Measurements from ENCODE around the gene MTHFS. TPM values are rescaled to one million over a fixed set of nuclear protein-coding genes. Genes with fewer than 3 reads are reported as not detected.

The MTHFS gene
- polyA plus RNA-seq, 1 donor from 2014 or later, result 9.0 TPM

- TF ChIP-seq TAF1 (IDR thresholded peaks at IDR 0.05; ENCODE audit: low read depth) (no peak), RAD21 (conservative IDR thresholded peaks at IDR 0.05) (no peak), SMC3 (conservative IDR thresholded peaks at IDR 0.05; ENCODE audit: poor library complexity) (no peak), MXI1 (conservative IDR thresholded peaks at IDR 0.05; ENCODE audit: poor library complexity, severe bottlenecking) (no peak), POLR2AphosphoS5 (IDR thresholded peaks at IDR 0.05) (no peak), EZH2 (IDR thresholded peaks at IDR 0.05; ENCODE audit: borderline replicate concordance, insufficient read depth, low read length, poor library complexity, severe bottlenecking) (no peak), REST (IDR thresholded peaks at IDR 0.05; ENCODE audit: borderline replicate concordance) (no peak), CTCF (IDR thresholded peaks at IDR 0.05; ENCODE audit: poor library complexity, severe bottlenecking) (no peak), EP300 (conservative IDR thresholded peaks at IDR 0.05; ENCODE audit: poor library complexity, severe bottlenecking) (no peak)
- Histone ChIP-seq H3K9ac (ENCODE audit: low read length) (no peak overlapping the region), H3K79me2 (replicated peaks; ENCODE audit: insufficient read depth, low read length) (no peaks in the 10 kb centered on the region), H3K9me2 (ENCODE audit: insufficient read depth, low read length) (no peaks in the 10 kb centered on the region), H2AFZ (ENCODE audit: low read depth, low read length) (no peak overlapping the region), H3K9me3 (ENCODE audit: low read length) (no peaks in the 10 kb centered on the region), H3K27me3 (ENCODE audit: insufficient read depth, low read depth, low read length) (no peaks in the 10 kb centered on the region), H3K4me2 (ENCODE audit: low read length) (no peak overlapping the region), H3K4me3 (ENCODE audit: low read length) (no peak overlapping the region), H4K20me1 (ENCODE audit: insufficient read depth) (no peaks in the 10 kb centered on the region), H3F3A (ENCODE audit: insufficient read depth, low read length, poor library complexity, severe bottlenecking) (no peaks in the 10 kb centered on the region), H3K36me3 (ENCODE audit: insufficient read depth, low read length) (peaks cover 7% of the 10 kb centered on the region), H3K27ac (ENCODE audit: low read length) (no peak overlapping the region)
These were observed 52.6 kb downstream of the MTHFS start for GRCh38 chr15:79844221-79844620.

DNA sequence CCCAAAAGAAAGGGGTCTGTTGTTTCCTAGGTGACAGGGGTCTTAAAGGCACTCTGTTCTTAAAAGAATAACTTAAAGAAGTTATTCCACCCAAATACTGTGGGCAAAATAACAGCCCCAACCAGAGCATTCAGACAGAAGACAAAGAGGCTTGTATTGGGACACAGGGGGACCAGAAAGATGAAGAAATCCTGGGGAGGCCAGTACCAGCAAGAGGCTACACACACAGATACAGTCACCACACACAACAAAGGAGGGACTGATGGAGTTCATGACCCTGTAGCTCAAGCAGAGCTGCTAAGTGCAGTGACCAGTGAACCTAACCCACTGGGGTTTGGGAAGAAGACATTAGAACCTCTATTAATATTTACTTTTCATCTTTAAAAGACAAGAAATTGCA is 59.0 kb downstream of the MTHFS start:
- Histone ChIP-seq H2AFZ (ENCODE audit: low read depth, low read length) (no peak overlapping the region), H3K9me2 (ENCODE audit: insufficient read depth, low read length) (no peaks in the 10 kb centered on the region), H3K9ac (ENCODE audit: low read length) (no peak overlapping the region), H3K27me3 (ENCODE audit: insufficient read depth, low read depth, low read length) (no peaks in the 10 kb centered on the region), H3K4me3 (ENCODE audit: low read length) (no peak overlapping the region), H3K79me2 (replicated peaks; ENCODE audit: insufficient read depth, low read length) (no peaks in the 10 kb centered on the region), H3K36me3 (ENCODE audit: insufficient read depth, low read length) (no peaks in the 10 kb centered on the region), H3F3A (ENCODE audit: insufficient read depth, low read length, poor library complexity, severe bottlenecking) (no peaks in the 10 kb centered on the region), H4K20me1 (ENCODE audit: insufficient read depth) (no peaks in the 10 kb centered on the region), H3K4me2 (ENCODE audit: low read length) (no peak overlapping the region), H3K9me3 (ENCODE audit: low read length) (no peaks in the 10 kb centered on the region), H3K27ac (ENCODE audit: low read length) (no peak overlapping the region)
- no peak for TF ChIP-seq MXI1 (conservative IDR thresholded peaks at IDR 0.05; ENCODE audit: poor library complexity, severe bottlenecking)
- TF ChIP-seq EP300 (conservative IDR thresholded peaks at IDR 0.05; ENCODE audit: poor library complexity, severe bottlenecking), result no peak
- no peak for TF ChIP-seq CTCF (IDR thresholded peaks at IDR 0.05; ENCODE audit: poor library complexity, severe bottlenecking)
- TF ChIP-seq REST (IDR thresholded peaks at IDR 0.05; ENCODE audit: borderline replicate concordance), result no peak
